Neutrophil (primary cell): ENCODE measurements around the gene DUSP14.

ENCODE experiments used
- H3K27ac ChIP-seq: fragments of 200-600 bp; sonication (generic); 2 replicates; pipeline ENCODE4 v1.5.1; 2016; ENCODE audit warnings: mild to moderate bottlenecking, moderate library complexity
- H3K27me3 ChIP-seq: fragments of 200-600 bp; sonication (generic); 2 replicates; pipeline ENCODE4 v1.6.0; 2016; ENCODE audit warnings: mild to moderate bottlenecking
- H3K36me3 ChIP-seq: fragments of 200-600 bp; sonication (generic); 2 replicates; pipeline ENCODE4 v1.5.1; 2017
- H3K4me1 ChIP-seq, 2 experiments: fragments of 200-600 bp in 1 of 2; sonication (generic) in 1 of 2; 1 replicate in 1 of 2; 2 replicates in 1 of 2; pipeline versions ENCODE4 v1.5.1 to v1.6.1; 2013 to 2016; ENCODE audit warnings: low read depth in 1 of 2, low read length in 1 of 2, mild to moderate bottlenecking in 1 of 2, moderate library complexity in 1 of 2; ENCODE audit not compliant: control insufficient read depth in 1 of 2, insufficient read depth in 1 of 2
- H3K4me3 ChIP-seq, 2 experiments: fragments of 200-600 bp in 1 of 2; sonication (generic) in 1 of 2; 1 replicate in 1 of 2; 2 replicates in 1 of 2; pipeline ENCODE4 v1.5.1; 2013 to 2016; ENCODE audit warnings: low read depth in 1 of 2, low read length in 1 of 2, mild to moderate bottlenecking in 1 of 2, moderate library complexity in 1 of 2
- H3K9me3 ChIP-seq: fragments of 200-600 bp; sonication (generic); 2 replicates; pipeline ENCODE4 v1.5.1; 2016
- TF ChIP-seq, protein P1 (sequence below): fragments of 200-600 bp; sonication (generic); IDR thresholded peaks from 2 replicates; pipeline ENCODE4 v1.5.1; 2016; ENCODE audit warnings: antibody characterized with exemption

Gene DUSP14

DNA sequence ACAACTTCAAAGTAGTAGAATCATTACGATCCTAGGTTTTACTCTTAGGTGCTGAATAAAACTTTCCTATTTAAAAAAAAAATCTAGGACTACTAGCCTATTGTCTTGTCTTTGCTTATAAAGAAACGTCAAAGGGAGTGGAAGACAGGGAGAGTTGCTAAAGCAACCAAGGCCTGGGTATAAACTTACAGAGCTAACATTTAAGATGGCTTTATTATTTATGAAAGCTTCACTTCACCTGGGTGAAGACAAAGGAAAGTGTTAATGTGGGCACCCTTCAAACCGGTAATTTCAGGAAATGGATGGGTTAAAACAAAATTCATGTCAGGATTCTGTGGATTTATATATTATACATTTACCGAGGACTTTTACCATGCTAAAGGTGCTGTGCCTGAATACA lies 2.5 kb downstream of the DUSP14 start:
- Histone ChIP-seq H3K4me3 (no peak overlapping the region), H3K9me3 (no peaks in the 10 kb centered on the region), H3K36me3 (no peaks in the 10 kb centered on the region), H3K27me3 (peaks cover 56% of the 10 kb centered on the region), H3K27ac (no peak overlapping the region), H3K4me1 (peaks cover 22% of the 10 kb centered on the region in 2 experiments)
- TF ChIP-seq, protein P1, sequence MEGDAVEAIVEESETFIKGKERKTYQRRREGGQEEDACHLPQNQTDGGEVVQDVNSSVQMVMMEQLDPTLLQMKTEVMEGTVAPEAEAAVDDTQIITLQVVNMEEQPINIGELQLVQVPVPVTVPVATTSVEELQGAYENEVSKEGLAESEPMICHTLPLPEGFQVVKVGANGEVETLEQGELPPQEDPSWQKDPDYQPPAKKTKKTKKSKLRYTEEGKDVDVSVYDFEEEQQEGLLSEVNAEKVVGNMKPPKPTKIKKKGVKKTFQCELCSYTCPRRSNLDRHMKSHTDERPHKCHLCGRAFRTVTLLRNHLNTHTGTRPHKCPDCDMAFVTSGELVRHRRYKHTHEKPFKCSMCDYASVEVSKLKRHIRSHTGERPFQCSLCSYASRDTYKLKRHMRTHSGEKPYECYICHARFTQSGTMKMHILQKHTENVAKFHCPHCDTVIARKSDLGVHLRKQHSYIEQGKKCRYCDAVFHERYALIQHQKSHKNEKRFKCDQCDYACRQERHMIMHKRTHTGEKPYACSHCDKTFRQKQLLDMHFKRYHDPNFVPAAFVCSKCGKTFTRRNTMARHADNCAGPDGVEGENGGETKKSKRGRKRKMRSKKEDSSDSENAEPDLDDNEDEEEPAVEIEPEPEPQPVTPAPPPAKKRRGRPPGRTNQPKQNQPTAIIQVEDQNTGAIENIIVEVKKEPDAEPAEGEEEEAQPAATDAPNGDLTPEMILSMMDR, result no peak

DNA sequence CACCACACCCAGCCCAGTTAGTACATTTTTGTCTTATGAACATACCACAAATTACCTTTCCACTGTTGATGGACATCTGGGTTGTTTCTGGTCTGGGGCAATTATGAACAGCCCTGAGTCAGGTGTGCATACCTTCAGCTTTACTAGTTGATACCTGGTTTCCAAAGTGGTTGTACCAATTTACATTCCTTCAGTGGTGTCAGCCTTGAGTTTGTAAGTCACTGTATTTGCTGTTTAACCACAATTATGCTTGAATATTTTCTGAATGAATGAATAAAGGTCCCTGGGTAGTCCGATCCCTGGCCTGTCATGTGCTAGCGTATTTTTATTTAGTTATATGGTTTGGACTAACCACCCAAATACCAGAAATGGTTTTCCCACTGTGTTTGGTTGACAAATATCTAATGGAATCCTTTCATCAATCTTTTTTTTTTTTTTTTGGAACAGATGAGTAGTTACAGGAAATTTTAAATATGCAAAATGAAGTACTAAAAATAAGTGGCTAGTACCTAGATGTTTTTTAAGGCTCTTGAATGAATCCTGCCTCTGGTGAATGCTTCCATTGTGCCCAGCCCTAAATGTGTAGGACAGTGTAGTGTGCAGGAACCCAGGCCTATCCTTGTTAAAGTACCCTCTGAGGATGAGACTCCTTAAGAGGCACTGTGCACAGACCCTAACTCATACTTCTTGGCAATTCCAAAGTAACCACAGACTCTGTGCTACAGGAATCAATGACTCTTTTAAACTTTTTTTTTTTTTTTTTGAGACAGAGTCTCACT lies 3.7 kb downstream of the DUSP14 start:
- Histone ChIP-seq H3K27ac (no peak overlapping the region), H3K4me3 (no peak overlapping the region), H3K36me3 (no peaks in the 10 kb centered on the region), H3K9me3 (no peaks in the 10 kb centered on the region), H3K4me1 (peaks cover 21 to 22% of the 10 kb centered on the region in 2 experiments), H3K27me3 (peaks cover 43% of the 10 kb centered on the region)
- TF ChIP-seq, protein P1, result no peak

DNA sequence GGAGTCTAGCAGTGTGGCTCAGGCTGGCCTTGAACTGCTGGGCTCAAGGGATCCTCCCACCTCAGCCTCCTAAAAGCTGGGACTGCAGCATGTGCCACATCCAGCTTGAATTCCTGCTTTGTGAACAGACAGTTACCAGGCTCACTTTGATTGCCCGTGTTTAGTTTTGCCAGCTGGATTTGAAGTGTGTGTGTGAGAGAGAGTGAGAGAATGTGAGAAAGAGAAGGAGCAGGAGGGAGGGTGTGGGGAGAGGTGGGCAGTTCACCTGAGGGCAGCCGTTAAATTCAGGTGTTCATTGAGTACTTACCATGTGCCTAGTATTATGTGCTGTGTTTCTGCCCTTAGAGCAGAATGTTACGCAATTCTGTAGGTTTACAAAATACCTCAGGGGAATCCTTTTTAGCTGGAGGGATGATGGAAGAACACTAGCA lies 4.7 kb downstream of the DUSP14 start:
- H3K9me3 ChIP-seq, result no peaks in the 10 kb centered on the region
- H3K4me3 ChIP-seq, result no peak overlapping the region
- H3K36me3 ChIP-seq, result no peaks in the 10 kb centered on the region
- H3K4me1 ChIP-seq, result peaks cover 11 to 12% of the 10 kb centered on the region in 2 experiments
- no peak overlapping the region for H3K27ac ChIP-seq
- peaks cover 34% of the 10 kb centered on the region for H3K27me3 ChIP-seq
- TF ChIP-seq, protein P1, result no peak

DNA sequence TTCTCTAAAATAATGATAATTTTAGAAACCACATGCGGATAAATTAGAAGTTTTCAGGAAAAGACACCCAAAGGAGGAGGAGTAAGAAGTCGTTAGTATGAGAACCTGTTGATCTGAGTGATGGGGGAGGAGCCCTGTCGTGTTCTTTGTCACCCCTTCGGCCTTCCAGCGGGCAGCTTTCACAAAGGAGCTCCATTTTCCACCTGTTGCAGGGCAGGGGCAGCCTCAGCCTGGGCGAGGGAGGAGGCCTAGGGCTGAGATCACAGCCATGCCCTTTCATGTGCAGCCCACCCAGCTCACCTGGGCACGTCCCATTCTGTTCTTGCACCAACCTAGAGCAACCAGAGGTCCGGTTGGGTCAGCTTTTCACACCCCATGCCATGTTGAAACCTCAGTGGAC lies 5.3 kb downstream of the DUSP14 start:
- H3K4me3 ChIP-seq, result no peak overlapping the region
- H3K27ac ChIP-seq, result no peak overlapping the region
- peaks cover 9 to 10% of the 10 kb centered on the region in 2 experiments for H3K4me1 ChIP-seq
- TF ChIP-seq, protein P1, result no peak
- H3K27me3 ChIP-seq, result peaks cover 28% of the 10 kb centered on the region
- no peaks in the 10 kb centered on the region for H3K9me3 ChIP-seq
- H3K36me3 ChIP-seq, result no peaks in the 10 kb centered on the region

DNA sequence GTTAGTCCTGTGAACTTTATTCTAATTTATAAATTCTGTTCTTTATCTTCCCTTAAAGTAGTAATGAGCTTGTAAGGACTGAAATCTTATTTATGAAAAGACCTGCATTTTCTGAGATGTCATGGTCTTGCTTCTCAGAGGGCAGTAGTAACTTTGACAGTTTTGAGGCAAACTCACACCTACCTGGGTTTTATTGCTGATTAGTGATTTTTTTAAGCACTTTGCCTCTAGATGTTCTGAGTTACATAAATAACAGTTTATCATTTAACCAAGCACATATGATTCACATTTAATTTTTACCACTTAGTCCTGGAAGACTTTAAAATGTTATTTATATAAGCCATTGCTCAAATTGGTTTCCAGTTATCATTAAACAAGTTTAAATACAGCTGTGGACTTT lies 10.7 kb downstream of the DUSP14 start:
- H3K9me3 ChIP-seq, result no peaks in the 10 kb centered on the region
- H3K27me3 ChIP-seq, result no peaks in the 10 kb centered on the region
- no peak overlapping the region for H3K27ac ChIP-seq
- no peak overlapping the region for H3K4me3 ChIP-seq
- H3K4me1 ChIP-seq, result no peaks in the 10 kb centered on the region
- H3K36me3 ChIP-seq, result no peaks in the 10 kb centered on the region
- TF ChIP-seq, protein P1, result no peak
